H9 (cell line): Measurements from ENCODE around the gene UBAC2. TPM values are rescaled to one million over a fixed set of nuclear protein-coding genes. Genes with fewer than 3 reads are reported as not detected.

Source experiments
- DNase-seq: peaks from one replicate; pipeline ENCODE4 v3.0.0-alpha.2; 2017
- H2AFZ ChIP-seq: one replicate; pipeline ENCODE4 v1.6.1; 2013; ENCODE audit warnings: mild to moderate bottlenecking, low read length, control low read depth, moderate library complexity
- H2AK5ac ChIP-seq: 2 replicates; pipeline ENCODE4 v1.6.1; 2013; ENCODE audit warnings: low read length, control low read depth, mixed read lengths; ENCODE audit not compliant: insufficient read length
- H2BK120ac ChIP-seq: one replicate; pipeline ENCODE4 v1.6.1; 2013; ENCODE audit warnings: low read depth, mild to moderate bottlenecking, low read length, control low read depth, inconsistent platforms; ENCODE audit not compliant: poor library complexity, severe bottlenecking
- H2BK12ac ChIP-seq: 2 replicates; pipeline ENCODE4 v1.6.1; 2013; ENCODE audit warnings: low read length, control low read depth, mixed read lengths, low read depth; ENCODE audit not compliant: insufficient read length
- H2BK15ac ChIP-seq: 2 replicates; pipeline ENCODE4 v1.6.1; 2013; ENCODE audit warnings: low read depth, low read length, control low read depth
- H2BK20ac ChIP-seq: one replicate; pipeline ENCODE4 v1.6.1; 2013; ENCODE audit warnings: low read depth, mild to moderate bottlenecking, low read length, control low read depth, inconsistent platforms; ENCODE audit not compliant: poor library complexity, severe bottlenecking
- H2BK5ac ChIP-seq: 2 replicates; pipeline ENCODE4 v1.6.1; 2013; ENCODE audit warnings: low read length, control low read depth, mixed read lengths; ENCODE audit not compliant: insufficient read length
- H3K14ac ChIP-seq: 2 replicates; pipeline ENCODE4 v1.6.1; 2013; ENCODE audit warnings: low read length, control low read depth; ENCODE audit not compliant: insufficient read depth
- H3K18ac ChIP-seq: 2 replicates; pipeline ENCODE4 v1.6.1; 2013; ENCODE audit warnings: low read depth, mild to moderate bottlenecking, mixed read lengths, low read length, control low read depth; ENCODE audit not compliant: insufficient read length
- H3K23ac ChIP-seq: 2 replicates; pipeline ENCODE4 v1.6.1; 2013; ENCODE audit warnings: low read length, control low read depth, mixed read lengths, low read depth; ENCODE audit not compliant: insufficient read length
- H3K23me2 ChIP-seq: 2 replicates; pipeline ENCODE4 v1.6.1; 2013; ENCODE audit warnings: low read depth, mild to moderate bottlenecking, mixed read lengths, low read length, control low read depth; ENCODE audit not compliant: insufficient read length, poor library complexity, severe bottlenecking
- H3K27ac ChIP-seq: 2 replicates; pipeline ENCODE4 v1.5.1; 2013; ENCODE audit warnings: low read length, control low read depth, mixed read lengths, low read depth; ENCODE audit not compliant: insufficient read length
- H3K27me3 ChIP-seq: 2 replicates; pipeline ENCODE4 v1.6.1; 2013; ENCODE audit warnings: low read length, control low read depth, inconsistent platforms; ENCODE audit not compliant: insufficient read depth
- H3K4ac ChIP-seq: 2 replicates; pipeline ENCODE4 v1.6.1; 2013; ENCODE audit warnings: low read depth, mild to moderate bottlenecking, control low read depth, inconsistent platforms, low read length, moderate library complexity
- H3K4me1 ChIP-seq: 2 replicates; pipeline ENCODE4 v1.6.1; 2013; ENCODE audit warnings: low read length, control low read depth, inconsistent platforms; ENCODE audit not compliant: insufficient read depth
- H3K4me2 ChIP-seq: 2 replicates; pipeline ENCODE4 v1.6.1; 2013; ENCODE audit warnings: low read length, control low read depth, mixed read lengths; ENCODE audit not compliant: insufficient read length, insufficient read depth
- H3K56ac ChIP-seq: 2 replicates; pipeline ENCODE4 v1.6.1; 2013; ENCODE audit warnings: low read depth, mild to moderate bottlenecking, mixed read lengths, low read length, control low read depth; ENCODE audit not compliant: insufficient read length
- H3K79me1 ChIP-seq: 2 replicates; pipeline ENCODE4 v1.6.1; 2013; ENCODE audit warnings: low read depth, mild to moderate bottlenecking, moderate library complexity, low read length, control low read depth, inconsistent platforms; ENCODE audit not compliant: insufficient read depth, poor library complexity, severe bottlenecking
- H3K79me2 ChIP-seq: 2 replicates; pipeline ENCODE4 v1.6.1; 2013; ENCODE audit warnings: low read length, control low read depth, inconsistent platforms; ENCODE audit not compliant: insufficient read depth
- H3K9ac ChIP-seq: 2 replicates; pipeline ENCODE4 v1.6.1; 2013; ENCODE audit warnings: low read length, control low read depth, mixed read lengths; ENCODE audit not compliant: insufficient read length; ENCODE audit errors: extremely low read depth
- H3K9me3 ChIP-seq: one replicate; pipeline ENCODE4 v1.6.1; 2013; ENCODE audit warnings: low read depth, low read length, inconsistent platforms; ENCODE audit not compliant: control insufficient read depth
- H3T11ph ChIP-seq: one replicate; pipeline ENCODE4 v1.6.1; 2013; ENCODE audit warnings: mild to moderate bottlenecking, low read length, control low read depth, inconsistent platforms
- H4K20me1 ChIP-seq: one replicate; pipeline ENCODE4 v1.6.1; 2013; ENCODE audit not compliant: control insufficient read depth, insufficient read length, insufficient read depth
- H4K5ac ChIP-seq: 2 replicates; pipeline ENCODE4 v1.6.1; 2013; ENCODE audit warnings: low read depth, mild to moderate bottlenecking, mixed read lengths, low read length, control low read depth; ENCODE audit not compliant: insufficient read length
- H4K8ac ChIP-seq: replicated peaks from 2 replicates; pipeline ENCODE4 v1.6.1; 2013; ENCODE audit warnings: low read length, control low read depth, mixed read lengths, low read depth; ENCODE audit not compliant: insufficient read length
- H4K91ac ChIP-seq: 2 replicates; pipeline ENCODE4 v1.6.1; 2013; ENCODE audit warnings: low read depth, mild to moderate bottlenecking, moderate library complexity, mixed read lengths, low read length, control low read depth; ENCODE audit not compliant: insufficient read length
- H3K27ac Mint-ChIP-seq, 3 experiments: 2 replicates in 2 of 3; 3 replicates in 1 of 3; pipeline ENCODE4 v1.8.0; 2020 to 2021; ENCODE audit warnings: mixed read lengths in 3 of 3, mild to moderate bottlenecking in 1 of 3, moderate library complexity in 1 of 3
- H3K27me3 Mint-ChIP-seq: 2 replicates; pipeline ENCODE4 v1.8.0; 2021; ENCODE audit warnings: low read depth, mild to moderate bottlenecking, moderate library complexity, mixed read lengths
- H3K36me3 Mint-ChIP-seq, 3 experiments: 2 replicates in 2 of 3; 3 replicates in 1 of 3; pipeline ENCODE4 v1.8.0; 2020 to 2021; ENCODE audit warnings: low read depth in 3 of 3, mixed read lengths in 3 of 3; ENCODE audit not compliant: insufficient read depth in 1 of 3
- H3K4me1 Mint-ChIP-seq, 2 experiments: 2 replicates each; pipeline ENCODE4 v1.8.0; 2020; ENCODE audit warnings: mixed read lengths in 2 of 2
- H3K4me3 Mint-ChIP-seq, 2 experiments: 2 replicates in 1 of 2; 3 replicates in 1 of 2; pipeline ENCODE4 v1.8.0; 2020 to 2021; ENCODE audit warnings: mild to moderate bottlenecking in 2 of 2, mixed read lengths in 2 of 2, moderate library complexity in 1 of 2
- H3K9me3 Mint-ChIP-seq, 2 experiments: 2 replicates in 1 of 2; 3 replicates in 1 of 2; pipeline ENCODE4 v1.8.0; 2020; ENCODE audit warnings: mild to moderate bottlenecking in 2 of 2, mixed read lengths in 2 of 2, moderate library complexity in 1 of 2
- WGBS: extraction: QIAGEN DNeasy Blood & Tissue Kit; methylation state at CpG from one replicate; pipeline ENCODE4 v1.1.7; 2013; ENCODE audit warnings: missing lambda C conversion rate, low lambda C conversion rate, mixed read lengths; ENCODE audit not compliant: insufficient read length; ENCODE audit errors: extremely low coverage; 5-methylcytosine and 5-hydroxymethylcytosine counted together
- total RNA-seq: library from RNA; stranded (reverse); gene quantifications from 2 replicates; pipeline ENCODE4 v1.2.1, GENCODE V29; 2021
- TF ChIP-seq, protein P1 (sequence below): fragments of 200-600 bp; sonication (generic); conservative IDR thresholded peaks from 3 replicates; pipeline ENCODE4 v1.8.0; 2021; ENCODE audit warnings: antibody characterized with exemption, mild to moderate bottlenecking

UBAC2 gene
- total RNA-seq, 1 experiment from 2014 or later = 52.3 TPM

DNA sequence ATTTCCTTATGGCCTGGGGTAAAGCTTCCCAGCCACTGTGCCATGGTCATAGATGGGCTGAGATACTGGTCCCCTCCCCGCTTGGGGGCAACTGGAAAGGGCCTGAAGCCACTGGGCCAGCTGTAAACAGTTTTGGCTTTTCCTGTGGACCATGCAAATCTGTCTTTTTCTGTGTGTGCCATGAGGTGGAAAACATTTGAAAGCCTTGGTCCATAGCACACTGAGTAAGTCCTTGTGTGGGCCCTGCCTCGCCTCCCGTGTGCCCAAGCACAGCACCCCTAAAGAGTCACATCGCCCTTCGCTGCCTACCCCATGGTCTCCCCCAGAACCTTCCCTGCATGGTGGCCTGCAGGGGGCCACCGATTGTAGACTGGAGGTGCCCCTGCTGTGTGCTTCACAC lies 158.9 kb downstream of the UBAC2 start:
- no peak overlapping the region for H2BK120ac ChIP-seq
- no peak overlapping the region for H2BK15ac ChIP-seq
- H4K20me1 ChIP-seq = no peaks in the 10 kb centered on the region
- no peak overlapping the region for H2BK12ac ChIP-seq
- H3K79me1 ChIP-seq = no peaks in the 10 kb centered on the region
- no peak overlapping the region for H3K23ac ChIP-seq
- H3K4me2 ChIP-seq = no peak overlapping the region
- no peaks in the 10 kb centered on the region for H3K23me2 ChIP-seq
- no peak overlapping the region for H3K9ac ChIP-seq
- H2BK20ac ChIP-seq = no peak overlapping the region
- H3K79me2 ChIP-seq = no peaks in the 10 kb centered on the region
- Mint-ChIP-seq H3K4me3 (no peak overlapping the region), H3K4me1 (peaks cover 15% of the 10 kb centered on the region in 2 experiments), H3K9me3 (no peaks in the 10 kb centered on the region), H3K27me3 (no peaks in the 10 kb centered on the region), H3K27ac (peak overlapping the region in 2 of 3 experiments; percentile 29 to 69; a peak in 3 of 7 replicates), H3K36me3 (peaks cover 13 to 36% (median 35%) of the 10 kb centered on the region in 3 experiments)
- no CpG with 5 or more reads among the region's 6 CpGs for WGBS
- H3K18ac ChIP-seq = no peak overlapping the region
- no peak overlapping the region for H3K4ac ChIP-seq
- no peak overlapping the region for H4K8ac ChIP-seq
- no peaks in the 10 kb centered on the region for H3K27me3 ChIP-seq
- no peak overlapping the region for H3K27ac ChIP-seq
- no peak overlapping the region for H4K91ac ChIP-seq
- H2AK5ac ChIP-seq = no peak overlapping the region
- no peaks in the 10 kb centered on the region for H3K9me3 ChIP-seq
- no peak overlapping the region for H4K5ac ChIP-seq
- H2AFZ ChIP-seq = no peak overlapping the region
- H3T11ph ChIP-seq = no peak overlapping the region
- TF ChIP-seq, protein P1, sequence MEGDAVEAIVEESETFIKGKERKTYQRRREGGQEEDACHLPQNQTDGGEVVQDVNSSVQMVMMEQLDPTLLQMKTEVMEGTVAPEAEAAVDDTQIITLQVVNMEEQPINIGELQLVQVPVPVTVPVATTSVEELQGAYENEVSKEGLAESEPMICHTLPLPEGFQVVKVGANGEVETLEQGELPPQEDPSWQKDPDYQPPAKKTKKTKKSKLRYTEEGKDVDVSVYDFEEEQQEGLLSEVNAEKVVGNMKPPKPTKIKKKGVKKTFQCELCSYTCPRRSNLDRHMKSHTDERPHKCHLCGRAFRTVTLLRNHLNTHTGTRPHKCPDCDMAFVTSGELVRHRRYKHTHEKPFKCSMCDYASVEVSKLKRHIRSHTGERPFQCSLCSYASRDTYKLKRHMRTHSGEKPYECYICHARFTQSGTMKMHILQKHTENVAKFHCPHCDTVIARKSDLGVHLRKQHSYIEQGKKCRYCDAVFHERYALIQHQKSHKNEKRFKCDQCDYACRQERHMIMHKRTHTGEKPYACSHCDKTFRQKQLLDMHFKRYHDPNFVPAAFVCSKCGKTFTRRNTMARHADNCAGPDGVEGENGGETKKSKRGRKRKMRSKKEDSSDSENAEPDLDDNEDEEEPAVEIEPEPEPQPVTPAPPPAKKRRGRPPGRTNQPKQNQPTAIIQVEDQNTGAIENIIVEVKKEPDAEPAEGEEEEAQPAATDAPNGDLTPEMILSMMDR = no peak
- no peak for DNase-seq
- H2BK5ac ChIP-seq = no peak overlapping the region
- no peaks in the 10 kb centered on the region; the same call in 1 of the 2 replicates for H3K4me1 ChIP-seq
- H3K14ac ChIP-seq = no peak overlapping the region
- no peak overlapping the region for H3K56ac ChIP-seq
